ENCODE data around the gene KIF23. TPM values are rescaled to one million over a fixed set of nuclear protein-coding genes. Genes with fewer than 3 reads are reported as not detected.

KIF23 gene
- polyA plus RNA-seq, 3 donors: 0.35 to 1.5 (median 0.61) TPM

Other genes starting within 250 kb of the KIF23 start
- gene PAQR5, start 115.4 kb upstream of the KIF23 start, polyA plus RNA-seq: 1 to 10 TPM in 1 of 3 donors, under 1 TPM in 2; 0.11 to 2.5 (median 0.43) TPM
- gene RPLP1, start 38.5 kb downstream of the KIF23 start, polyA plus RNA-seq: 1,000 to 10,000 TPM in 2 of 3 donors, 100 to 1,000 TPM in 1; 831 to 2,011 (median 1,693) TPM